DND-41 (cell line): ENCODE measurements around the gene ITPR1.

Source experiments
- EZH2 ChIP-seq: IDR thresholded peaks from 3 replicates; pipeline ENCODE4 v1.6.1; 2012; ENCODE audit warnings: borderline replicate concordance, low read depth, mild to moderate bottlenecking, moderate library complexity, low read length, inconsistent platforms; ENCODE audit not compliant: severe bottlenecking
- TF ChIP-seq, protein P1 (sequence below): IDR thresholded peaks from 2 replicates; pipeline ENCODE4 v1.5.1; 2012; ENCODE audit warnings: borderline replicate concordance, low read length, moderate library complexity, mild to moderate bottlenecking; ENCODE audit not compliant: poor library complexity, severe bottlenecking; ENCODE audit errors: extremely low read depth

DNA sequence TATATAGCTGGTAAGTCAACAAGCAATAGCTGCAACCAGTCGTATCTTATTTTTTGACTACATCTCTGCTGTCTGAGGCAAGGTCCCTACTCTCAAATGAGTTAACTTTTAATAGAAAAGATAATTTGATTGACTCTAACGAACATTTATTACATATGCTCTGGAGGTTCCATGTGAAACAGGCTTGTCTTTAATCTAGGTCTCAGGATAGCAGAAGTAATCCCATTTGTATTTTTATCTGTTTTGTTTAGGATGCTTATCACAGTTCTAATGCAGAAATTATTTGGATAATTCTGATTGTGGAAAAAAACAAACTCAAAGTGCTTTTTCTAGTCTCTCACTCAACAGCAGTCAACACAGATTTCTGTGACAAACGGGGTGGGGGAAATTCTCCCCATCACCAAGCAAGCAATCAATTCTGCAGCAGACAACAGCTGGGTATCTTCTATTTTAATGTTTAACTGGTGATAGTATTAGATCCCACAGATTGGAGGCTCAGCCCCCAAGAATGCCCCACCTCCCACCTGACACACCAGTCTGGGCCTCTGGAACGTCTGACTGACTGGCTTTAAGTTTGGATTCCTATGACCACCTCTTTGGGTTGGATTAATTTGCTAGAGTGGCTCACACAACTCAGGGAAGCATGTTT lies 58.8 kb downstream of the ITPR1 start:
- TF ChIP-seq, protein P1, sequence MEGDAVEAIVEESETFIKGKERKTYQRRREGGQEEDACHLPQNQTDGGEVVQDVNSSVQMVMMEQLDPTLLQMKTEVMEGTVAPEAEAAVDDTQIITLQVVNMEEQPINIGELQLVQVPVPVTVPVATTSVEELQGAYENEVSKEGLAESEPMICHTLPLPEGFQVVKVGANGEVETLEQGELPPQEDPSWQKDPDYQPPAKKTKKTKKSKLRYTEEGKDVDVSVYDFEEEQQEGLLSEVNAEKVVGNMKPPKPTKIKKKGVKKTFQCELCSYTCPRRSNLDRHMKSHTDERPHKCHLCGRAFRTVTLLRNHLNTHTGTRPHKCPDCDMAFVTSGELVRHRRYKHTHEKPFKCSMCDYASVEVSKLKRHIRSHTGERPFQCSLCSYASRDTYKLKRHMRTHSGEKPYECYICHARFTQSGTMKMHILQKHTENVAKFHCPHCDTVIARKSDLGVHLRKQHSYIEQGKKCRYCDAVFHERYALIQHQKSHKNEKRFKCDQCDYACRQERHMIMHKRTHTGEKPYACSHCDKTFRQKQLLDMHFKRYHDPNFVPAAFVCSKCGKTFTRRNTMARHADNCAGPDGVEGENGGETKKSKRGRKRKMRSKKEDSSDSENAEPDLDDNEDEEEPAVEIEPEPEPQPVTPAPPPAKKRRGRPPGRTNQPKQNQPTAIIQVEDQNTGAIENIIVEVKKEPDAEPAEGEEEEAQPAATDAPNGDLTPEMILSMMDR: no peak
- no peak for TF ChIP-seq EZH2
